Activated T-cell treated with anti-CD3 and anti-CD28 coated beads, Interleukin-2, amount 50 U/mL, for 72 hours (primary cell): ENCODE data around the gene GKN2. TPM values are rescaled to one million over a fixed set of nuclear protein-coding genes. Genes with fewer than 3 reads are reported as not detected.

Experiments used
- ATAC-seq, 2 donors: fragments of 150-1000 bp; cut with Tn5 transposase; replicated peaks in 1 of 2; 2 replicates each; pipeline ENCODE4 v1.10.0; 2021; ENCODE audit warnings: moderate library complexity in 2 of 2, mild to moderate bottlenecking in 1 of 2
- DNase-seq, 2 donors: peaks; one replicate each; pipeline ENCODE4 v3.0.0; 2021 to 2022; ENCODE audit warnings: mixed read lengths in 1 of 2
- H3K27ac Mint-ChIP-seq: one replicate; pipeline ENCODE4 v1.8.0; 2022; ENCODE audit warnings: mild to moderate bottlenecking, moderate library complexity, mixed read lengths
- H3K27me3 Mint-ChIP-seq: one replicate; pipeline ENCODE4 v1.8.0; 2022; ENCODE audit warnings: low read depth, mixed read lengths
- H3K36me3 Mint-ChIP-seq, 2 donors: one replicate each; pipeline ENCODE4 v1.8.0; 2022; ENCODE audit warnings: mixed read lengths in 2 of 2, mild to moderate bottlenecking in 1 of 2; ENCODE audit not compliant: insufficient read depth in 2 of 2
- H3K4me1 Mint-ChIP-seq: one replicate; pipeline ENCODE4 v1.8.0; 2022; ENCODE audit warnings: low read depth, mixed read lengths
- H3K4me3 Mint-ChIP-seq, 2 donors: one replicate each; pipeline ENCODE4 v1.8.0; 2022; ENCODE audit warnings: mild to moderate bottlenecking in 2 of 2, mixed read lengths in 2 of 2, moderate library complexity in 2 of 2
- H3K9me3 Mint-ChIP-seq, 2 donors: one replicate each; pipeline ENCODE4 v1.8.0; 2022; ENCODE audit warnings: mixed read lengths in 2 of 2
- total RNA-seq, 2 donors: library from RNA; stranded (reverse); gene quantifications; one replicate each; pipeline ENCODE4 v1.2.3, GENCODE V29; 2022

GKN2 gene
- total RNA-seq, 2 donors from 2014 or later: not detected

- ATAC-seq (no peak), DNase-seq (no peak)
- peaks cover 6% of the 10 kb centered on the region for H3K4me1 Mint-ChIP-seq
- H3K36me3 Mint-ChIP-seq: no peaks in the 10 kb centered on the region
- H3K27me3 Mint-ChIP-seq: peaks cover 10% of the 10 kb centered on the region
- H3K9me3 Mint-ChIP-seq: no peaks in the 10 kb centered on the region
- no peak overlapping the region for H3K4me3 Mint-ChIP-seq
- H3K27ac Mint-ChIP-seq: no peak overlapping the region
Measured at GRCh38 chr2:68926796-68927195, 25.9 kb downstream of the GKN2 start.

- Mint-ChIP-seq H3K27me3 (peaks cover 5% of the 10 kb centered on the region), H3K9me3 (no peaks in the 10 kb centered on the region), H3K36me3 (no peaks in the 10 kb centered on the region), H3K4me3 (no peak overlapping the region), H3K4me1 (peaks cover 6% of the 10 kb centered on the region), H3K27ac (no peak overlapping the region)
- peak; percentile 70 to 72 for ATAC-seq
- DNase-seq: peak; percentile 49 to 59
Measured at GRCh38 chr2:68925295-68925896, 27.3 kb downstream of the GKN2 start.

GRCh38 chr2:68921646-68922045, 31.0 kb downstream of the GKN2 start:
- Mint-ChIP-seq H3K4me3 (no peak overlapping the region), H3K36me3 (no peaks in the 10 kb centered on the region), H3K27ac (no peak overlapping the region), H3K27me3 (no peaks in the 10 kb centered on the region), H3K4me1 (peaks cover 6% of the 10 kb centered on the region), H3K9me3 (no peaks in the 10 kb centered on the region)
- no peak for ATAC-seq
- no peak for DNase-seq

GRCh38 chr2:68920481-68921170, 32.1 kb downstream of the GKN2 start:
- Mint-ChIP-seq H3K4me1 (peaks cover 6% of the 10 kb centered on the region), H3K9me3 (no peaks in the 10 kb centered on the region), H3K27ac (no peak overlapping the region), H3K27me3 (no peaks in the 10 kb centered on the region), H3K36me3 (no peaks in the 10 kb centered on the region), H3K4me3 (no peak overlapping the region)
- no peak for ATAC-seq
- DNase-seq: no peak

- ATAC-seq: no peak
- Mint-ChIP-seq H3K27ac (no peak overlapping the region), H3K9me3 (no peaks in the 10 kb centered on the region), H3K4me3 (no peak overlapping the region), H3K27me3 (no peaks in the 10 kb centered on the region), H3K36me3 (no peaks in the 10 kb centered on the region), H3K4me1 (no peaks in the 10 kb centered on the region)
- DNase-seq: no peak
Measured at GRCh38 chr2:68918497-68918896, 34.2 kb downstream of the GKN2 start.

GRCh38 chr2:68917034-68917718, 35.5 kb downstream of the GKN2 start:
- DNase-seq (no peak), ATAC-seq (no peak)
- no peaks in the 10 kb centered on the region for H3K36me3 Mint-ChIP-seq
- H3K9me3 Mint-ChIP-seq: no peaks in the 10 kb centered on the region
- no peaks in the 10 kb centered on the region for H3K4me1 Mint-ChIP-seq
- H3K4me3 Mint-ChIP-seq: no peak overlapping the region
- no peak overlapping the region for H3K27ac Mint-ChIP-seq
- no peaks in the 10 kb centered on the region for H3K27me3 Mint-ChIP-seq

- ATAC-seq: no peak
- no peak overlapping the region for H3K27ac Mint-ChIP-seq
- DNase-seq: no peak
- no peak overlapping the region for H3K4me3 Mint-ChIP-seq
- no peaks in the 10 kb centered on the region for H3K36me3 Mint-ChIP-seq
- H3K27me3 Mint-ChIP-seq: no peaks in the 10 kb centered on the region
- no peaks in the 10 kb centered on the region for H3K4me1 Mint-ChIP-seq
- no peaks in the 10 kb centered on the region for H3K9me3 Mint-ChIP-seq
Measured at GRCh38 chr2:68916226-68916625, 36.5 kb downstream of the GKN2 start.

- H3K36me3 Mint-ChIP-seq: no peaks in the 10 kb centered on the region
- H3K4me1 Mint-ChIP-seq: peaks cover 3% of the 10 kb centered on the region
- H3K4me3 Mint-ChIP-seq: no peak overlapping the region
- no peaks in the 10 kb centered on the region for H3K27me3 Mint-ChIP-seq
- no peak overlapping the region for H3K27ac Mint-ChIP-seq
- no peaks in the 10 kb centered on the region for H3K9me3 Mint-ChIP-seq
- DNase-seq (no peak), ATAC-seq (no peak)
Measured at GRCh38 chr2:68915393-68915792, 37.3 kb downstream of the GKN2 start.

GRCh38 chr2:68913359-68913758, 39.3 kb downstream of the GKN2 start:
- Mint-ChIP-seq H3K27ac (no peak overlapping the region), H3K9me3 (no peaks in the 10 kb centered on the region), H3K27me3 (no peaks in the 10 kb centered on the region), H3K4me1 (peaks cover 22% of the 10 kb centered on the region), H3K4me3 (no peak overlapping the region), H3K36me3 (no peaks in the 10 kb centered on the region)
- ATAC-seq (no peak), DNase-seq (no peak)

- Mint-ChIP-seq H3K27ac (no peak overlapping the region), H3K4me1 (peaks cover 28% of the 10 kb centered on the region), H3K36me3 (no peaks in the 10 kb centered on the region), H3K27me3 (no peaks in the 10 kb centered on the region), H3K9me3 (no peaks in the 10 kb centered on the region), H3K4me3 (no peak overlapping the region)
- ATAC-seq: peak; percentile 43 to 49
- peak; percentile 59 to 60 for DNase-seq
Measured at GRCh38 chr2:68912732-68913131, 40.0 kb downstream of the GKN2 start.

- Mint-ChIP-seq H3K27me3 (no peaks in the 10 kb centered on the region), H3K27ac (no peak overlapping the region), H3K4me1 (peaks cover 32% of the 10 kb centered on the region), H3K36me3 (no peaks in the 10 kb centered on the region), H3K4me3 (no peak overlapping the region), H3K9me3 (no peaks in the 10 kb centered on the region)
- DNase-seq: no peak
- no peak for ATAC-seq
Measured at GRCh38 chr2:68912111-68912510, 40.6 kb downstream of the GKN2 start.

- H3K27ac Mint-ChIP-seq: peak overlapping the region; percentile 72
- no peaks in the 10 kb centered on the region for H3K27me3 Mint-ChIP-seq
- no peaks in the 10 kb centered on the region for H3K36me3 Mint-ChIP-seq
- no peak for DNase-seq
- H3K4me3 Mint-ChIP-seq: no peak overlapping the region
- peaks cover 32% of the 10 kb centered on the region for H3K4me1 Mint-ChIP-seq
- H3K9me3 Mint-ChIP-seq: no peaks in the 10 kb centered on the region
- no peak for ATAC-seq
Measured at GRCh38 chr2:68911709-68912108, 41.0 kb downstream of the GKN2 start.

GRCh38 chr2:68911246-68911645, 41.4 kb downstream of the GKN2 start:
- Mint-ChIP-seq H3K4me1 (peaks cover 32% of the 10 kb centered on the region), H3K4me3 (no peak overlapping the region), H3K27ac (no peak overlapping the region), H3K27me3 (no peaks in the 10 kb centered on the region), H3K36me3 (no peaks in the 10 kb centered on the region), H3K9me3 (no peaks in the 10 kb centered on the region)
- ATAC-seq (no peak), DNase-seq (no peak)
